Esophagus muscularis mucosa (tissue), 3 donors: ENCODE results near the gene TXNL4A.

Experiments used
- POLR2A ChIP-seq: fragments of 450-650 bp; IDR thresholded peaks from one replicate; pipeline ENCODE4 v1.6.1; 2017; ENCODE audit warnings: antibody characterized with exemption, moderate library complexity, mild to moderate bottlenecking, low read depth
- TF ChIP-seq, protein P1 (sequence below), 3 experiments: fragments of 200-600 bp in 2 of 3; fragments of 450-650 bp in 1 of 3; sonication (generic) in 2 of 3; IDR thresholded peaks; one replicate each; pipeline ENCODE4 v1.5.1; 2017 to 2019; ENCODE audit warnings: antibody characterized with exemption in 3 of 3, mild to moderate bottlenecking in 2 of 3, moderate library complexity in 1 of 3

- TF ChIP-seq, protein P1, sequence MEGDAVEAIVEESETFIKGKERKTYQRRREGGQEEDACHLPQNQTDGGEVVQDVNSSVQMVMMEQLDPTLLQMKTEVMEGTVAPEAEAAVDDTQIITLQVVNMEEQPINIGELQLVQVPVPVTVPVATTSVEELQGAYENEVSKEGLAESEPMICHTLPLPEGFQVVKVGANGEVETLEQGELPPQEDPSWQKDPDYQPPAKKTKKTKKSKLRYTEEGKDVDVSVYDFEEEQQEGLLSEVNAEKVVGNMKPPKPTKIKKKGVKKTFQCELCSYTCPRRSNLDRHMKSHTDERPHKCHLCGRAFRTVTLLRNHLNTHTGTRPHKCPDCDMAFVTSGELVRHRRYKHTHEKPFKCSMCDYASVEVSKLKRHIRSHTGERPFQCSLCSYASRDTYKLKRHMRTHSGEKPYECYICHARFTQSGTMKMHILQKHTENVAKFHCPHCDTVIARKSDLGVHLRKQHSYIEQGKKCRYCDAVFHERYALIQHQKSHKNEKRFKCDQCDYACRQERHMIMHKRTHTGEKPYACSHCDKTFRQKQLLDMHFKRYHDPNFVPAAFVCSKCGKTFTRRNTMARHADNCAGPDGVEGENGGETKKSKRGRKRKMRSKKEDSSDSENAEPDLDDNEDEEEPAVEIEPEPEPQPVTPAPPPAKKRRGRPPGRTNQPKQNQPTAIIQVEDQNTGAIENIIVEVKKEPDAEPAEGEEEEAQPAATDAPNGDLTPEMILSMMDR (IDR thresholded peaks at IDR 0.05): no peak
- TF ChIP-seq POLR2A: no peak
Observed at GRCh38 chr18:79980585-79980984, 7.8 kb downstream of the TXNL4A start.
